ENCODE data around the gene DENND10. TPM values are rescaled to one million over a fixed set of nuclear protein-coding genes. Genes with fewer than 3 reads are reported as not detected.
A peak's percentile ranks its signal among the peaks of the same experiment; 100 is the strongest.

The DENND10 gene
- total and polyA plus RNA-seq, 8 donors, result 7.2 to 16.3 (median 9.7) TPM

DNA sequence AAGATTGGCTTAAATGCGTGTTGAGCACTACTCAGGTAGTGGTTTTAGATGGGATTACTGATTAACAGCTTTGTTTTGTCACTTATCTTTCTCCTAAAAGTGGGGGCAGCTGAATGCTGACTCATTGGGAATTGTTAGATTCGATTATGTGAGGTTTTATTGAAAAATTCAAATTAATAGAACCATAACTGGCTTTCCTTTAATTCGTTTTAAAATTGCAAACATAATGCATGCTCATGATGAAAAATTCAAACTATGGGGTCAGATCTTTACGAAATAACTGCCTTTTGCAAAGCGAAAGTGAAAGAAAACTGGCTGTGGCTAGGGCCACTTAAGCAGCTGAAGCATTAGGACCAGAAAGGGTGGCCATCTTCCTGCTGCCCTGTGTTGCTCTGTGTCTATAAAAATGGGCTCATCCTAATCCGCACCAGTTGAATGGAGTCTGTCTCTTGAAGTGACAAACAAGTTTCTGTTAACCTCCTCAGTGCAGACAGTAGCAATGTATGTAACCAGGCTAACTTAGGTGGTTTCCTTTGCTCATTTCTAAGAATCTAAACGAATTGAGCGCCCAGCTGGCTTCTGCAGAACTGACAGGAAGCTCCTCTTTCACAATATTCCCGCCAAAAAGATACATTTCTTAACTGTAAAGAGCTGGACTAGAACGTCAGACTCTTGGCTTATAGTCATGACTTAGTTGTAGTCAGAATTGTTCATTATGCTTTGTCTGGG, 27.8 kb downstream of the DENND10 start:
- Histone ChIP-seq H3K27ac (peak overlapping the region in 1 of 4 donors; percentile 41), H3K4me3 (no peak overlapping the region), H3K36me3 (peaks cover 0 to 23% (median 4%) of the 10 kb centered on the region in 3 donors), H3K4me1 (no peaks in the 10 kb centered on the region), H3K9me3 (no peaks in the 10 kb centered on the region), H3K27me3 (no peaks in the 10 kb centered on the region)
- 72 to 77% methylated on average over 10 of the region's 10 CpGs for WGBS, 2 donors
- DNase-seq (no peak), ATAC-seq (peak in 3 of 4 donors; percentile 48 to 78 (median 73)), FAIRE-seq (no peak)
- intact Hi-C loops (cut with DNase I), result no loop called here
- TF ChIP-seq, protein P1, sequence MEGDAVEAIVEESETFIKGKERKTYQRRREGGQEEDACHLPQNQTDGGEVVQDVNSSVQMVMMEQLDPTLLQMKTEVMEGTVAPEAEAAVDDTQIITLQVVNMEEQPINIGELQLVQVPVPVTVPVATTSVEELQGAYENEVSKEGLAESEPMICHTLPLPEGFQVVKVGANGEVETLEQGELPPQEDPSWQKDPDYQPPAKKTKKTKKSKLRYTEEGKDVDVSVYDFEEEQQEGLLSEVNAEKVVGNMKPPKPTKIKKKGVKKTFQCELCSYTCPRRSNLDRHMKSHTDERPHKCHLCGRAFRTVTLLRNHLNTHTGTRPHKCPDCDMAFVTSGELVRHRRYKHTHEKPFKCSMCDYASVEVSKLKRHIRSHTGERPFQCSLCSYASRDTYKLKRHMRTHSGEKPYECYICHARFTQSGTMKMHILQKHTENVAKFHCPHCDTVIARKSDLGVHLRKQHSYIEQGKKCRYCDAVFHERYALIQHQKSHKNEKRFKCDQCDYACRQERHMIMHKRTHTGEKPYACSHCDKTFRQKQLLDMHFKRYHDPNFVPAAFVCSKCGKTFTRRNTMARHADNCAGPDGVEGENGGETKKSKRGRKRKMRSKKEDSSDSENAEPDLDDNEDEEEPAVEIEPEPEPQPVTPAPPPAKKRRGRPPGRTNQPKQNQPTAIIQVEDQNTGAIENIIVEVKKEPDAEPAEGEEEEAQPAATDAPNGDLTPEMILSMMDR (IDR thresholded peaks at IDR 0.05), result no peak

DNA sequence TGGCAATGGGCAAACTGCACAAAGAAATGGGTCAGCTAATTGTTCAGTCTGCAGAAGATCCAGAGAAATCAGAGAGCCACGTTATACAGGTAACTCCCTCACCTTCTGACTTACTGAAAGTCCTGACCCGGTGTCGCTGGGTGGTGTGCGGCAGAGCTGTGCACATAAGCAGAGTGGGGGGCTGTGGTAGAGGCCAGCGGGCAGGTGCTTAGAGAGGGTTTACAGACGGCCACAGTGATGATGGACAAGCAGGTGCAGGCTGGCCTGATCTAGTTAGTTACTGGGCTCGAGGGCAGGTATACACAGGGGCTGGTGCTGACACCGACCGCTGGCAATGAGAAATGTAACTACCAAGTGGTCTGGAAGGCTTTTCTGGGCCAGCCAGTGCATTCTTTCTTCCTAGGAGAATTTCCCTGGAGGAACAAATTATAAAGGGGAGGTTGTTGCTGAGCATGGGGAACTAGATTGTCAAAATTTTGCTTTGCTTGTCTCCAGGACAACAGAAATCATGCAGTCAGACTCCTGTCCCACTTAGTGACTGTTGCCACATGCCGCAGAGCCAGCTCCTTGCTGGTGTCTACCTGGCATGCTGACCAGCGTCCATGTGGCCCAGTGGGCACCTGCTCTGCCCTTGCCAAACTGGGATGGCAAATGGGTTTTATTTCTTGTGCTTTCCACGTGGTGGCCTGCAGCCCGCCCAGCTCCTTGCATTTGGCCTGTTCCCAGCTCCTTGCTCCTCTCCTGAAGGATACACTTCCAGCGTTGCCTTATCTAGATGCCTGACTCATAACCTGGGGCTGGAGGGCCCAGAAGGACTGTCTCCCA, 28.8 kb downstream of the DENND10 start:
- peaks cover 0 to 23% (median 4%) of the 10 kb centered on the region in 3 donors for H3K36me3 ChIP-seq
- WGBS, 2 donors, result 89% methylated on average over 14 of the region's 14 CpGs
- H3K27ac ChIP-seq, result no peak overlapping the region
- FAIRE-seq (no peak), DNase-seq (peak in 1 of 6 donors; percentile 51), ATAC-seq (no peak)
- H3K9me3 ChIP-seq, result no peaks in the 10 kb centered on the region
- no peak overlapping the region for H3K4me3 ChIP-seq
- no peaks in the 10 kb centered on the region for H3K4me1 ChIP-seq
- H3K27me3 ChIP-seq, result no peaks in the 10 kb centered on the region
- intact Hi-C loops (cut with DNase I), result no loop called here
- TF ChIP-seq, protein P1 (IDR thresholded peaks at IDR 0.05), result no peak

DNA sequence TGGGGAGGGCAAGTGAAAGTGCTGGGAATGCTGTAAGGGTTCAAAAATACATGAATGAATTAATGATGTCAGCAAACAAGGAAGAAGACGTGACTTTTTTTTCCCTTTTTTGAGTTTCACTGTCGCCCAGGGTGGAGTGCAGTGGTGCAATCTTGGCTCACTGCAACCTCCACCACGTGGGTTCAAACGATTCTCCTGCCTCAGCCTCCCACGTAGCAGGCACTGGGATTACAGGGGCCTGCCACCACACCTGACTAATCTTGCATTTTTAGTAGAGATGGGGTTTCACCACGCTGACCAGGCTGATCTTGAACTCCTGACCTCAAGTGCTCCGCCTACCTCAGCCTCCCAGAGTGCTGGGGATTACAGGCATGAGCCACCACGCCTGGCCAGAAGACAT, 30.0 kb downstream of the DENND10 start:
- Histone ChIP-seq H3K27ac (no peak overlapping the region), H3K9me3 (no peaks in the 10 kb centered on the region), H3K4me3 (no peak overlapping the region), H3K36me3 (peaks cover 0 to 21% (median 4%) of the 10 kb centered on the region in 3 donors), H3K4me1 (no peaks in the 10 kb centered on the region), H3K27me3 (no peaks in the 10 kb centered on the region)
- FAIRE-seq (no peak), DNase-seq (peak in 1 of 6 donors; percentile 16), ATAC-seq (no peak)
- intact Hi-C loops (cut with DNase I), result no loop called here
- TF ChIP-seq, protein P1 (IDR thresholded peaks at IDR 0.05), result no peak
- WGBS, 2 donors, result 87 to 96% methylated on average over 8 of the region's 8 CpGs

DNA sequence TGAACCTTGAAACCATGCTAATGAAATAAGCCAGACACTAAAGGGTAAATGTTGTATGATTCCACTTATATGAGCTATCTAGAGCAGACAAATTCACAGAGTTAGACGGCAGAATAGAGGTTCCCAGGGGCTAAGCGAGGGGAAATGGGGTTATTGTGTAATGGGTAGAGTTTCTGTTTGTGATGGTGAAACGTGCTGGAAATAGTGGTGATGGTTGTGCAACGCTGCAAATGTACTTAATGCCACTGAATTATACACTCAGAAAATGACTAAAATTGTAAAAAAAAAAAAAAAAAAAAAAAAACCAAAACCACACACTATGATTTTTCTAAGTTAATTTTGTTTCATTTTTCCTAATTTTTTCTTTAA, 31.6 kb downstream of the DENND10 start:
- no peaks in the 10 kb centered on the region for H3K9me3 ChIP-seq

More for the DNA sequence above, 31.6 kb downstream of the DENND10 start:
- no peak for DNase-seq
- Histone ChIP-seq H3K27ac (no peak overlapping the region), H3K4me1 (no peaks in the 10 kb centered on the region), H3K4me3 (no peak overlapping the region), H3K36me3 (peaks cover 0 to 5% (median 4%) of the 10 kb centered on the region in 3 donors), H3K27me3 (no peaks in the 10 kb centered on the region)
- no peak for FAIRE-seq
- TF ChIP-seq, protein P1 (IDR thresholded peaks at IDR 0.05), result no peak
- peak in 1 of 4 donors; percentile 57 for ATAC-seq
- intact Hi-C loops (cut with DNase I), result no loop called here
- 84 to 90% methylated on average over 4 of the region's 4 CpGs for WGBS, 2 donors

All from pancreas (tissue), 10 donors.